B cell (primary cell): ENCODE measurements around the gene CAMK1D. TPM values are rescaled to one million over a fixed set of nuclear protein-coding genes. Genes with fewer than 3 reads are reported as not detected.

Source experiments
- ATAC-seq: fragments of 200-7000 bp; cut with Tn5 transposase; one replicate; pipeline ENCODE4 v1.10.0; 2021; ENCODE audit warnings: low read depth, mild to moderate bottlenecking, moderate number of reproducible peaks, moderate library complexity
- CTCF ChIA-PET: fragments of 350-600 bp; sonication (Branson Sonifier 250); formaldehyde crosslinking; loops from one replicate; lab custom pipeline; 2021; ENCODE audit warnings: antibody characterized with exemption, inconsistent platforms; lab: Charles Lee
- POLR2A ChIA-PET: fragments of 350-600 bp; sonication (Branson Sonifier 250); formaldehyde crosslinking; loops from one replicate; lab custom pipeline; 2021; ENCODE audit warnings: antibody characterized with exemption; lab: Charles Lee
- DNase-seq: peaks from one replicate; pipeline ENCODE4 v3.0.0; 2013
- H2AFZ ChIP-seq: 2 replicates; pipeline ENCODE4 v1.6.1; 2012; ENCODE audit warnings: mild to moderate bottlenecking, low read depth, low read length; ENCODE audit not compliant: insufficient read depth, poor library complexity, severe bottlenecking
- H3K27ac ChIP-seq, 2 donors: 1 replicate in 1 of 2; 2 replicates in 1 of 2; pipeline ENCODE4 v1.5.1; 2012 to 2013; ENCODE audit warnings: low read length in 2 of 2, mild to moderate bottlenecking in 2 of 2, moderate library complexity in 1 of 2
- H3K27me3 ChIP-seq, 4 experiments: fragments of 200-600 bp in 1 of 4; sonication (generic) in 1 of 4; replicated peaks in 1 of 4; 1 replicate in 2 of 4; 2 replicates in 2 of 4; pipeline versions ENCODE4 v1.6.1 to v1.7.0; 2013 to 2016; ENCODE audit warnings: low read length in 3 of 4, mild to moderate bottlenecking in 2 of 4, mixed read lengths in 1 of 4, moderate library complexity in 1 of 4; ENCODE audit not compliant: insufficient read depth in 4 of 4, control insufficient read depth in 3 of 4; ENCODE audit errors: control extremely low read depth in 1 of 4
- H3K36me3 ChIP-seq, 2 experiments: replicated peaks in 1 of 2; 1 replicate in 1 of 2; 2 replicates in 1 of 2; pipeline versions ENCODE4 v1.6.1 to v1.7.1; 2013; ENCODE audit warnings: low read length in 1 of 2; ENCODE audit not compliant: insufficient read depth in 2 of 2, control insufficient read depth in 1 of 2; ENCODE audit errors: control extremely low read depth in 1 of 2, extremely low read depth in 1 of 2
- H3K4me1 ChIP-seq, 2 donors: fragments of 200-600 bp in 1 of 2; sonication (generic) in 1 of 2; 1 replicate in 1 of 2; 2 replicates in 1 of 2; pipeline versions ENCODE4 v1.5.1 to v1.6.1; 2013 to 2017; ENCODE audit warnings: low read length in 2 of 2; ENCODE audit not compliant: control insufficient read depth in 2 of 2, insufficient read depth in 2 of 2
- H3K4me2 ChIP-seq: replicated peaks from 2 replicates; pipeline ENCODE3; 2012; ENCODE audit warnings: mild to moderate bottlenecking, low read depth, low read length; ENCODE audit not compliant: poor library complexity, severe bottlenecking
- H3K4me3 ChIP-seq, 5 experiments: fragments of 200-600 bp in 1 of 5; sonication (generic) in 1 of 5; 1 replicate in 3 of 5; 2 replicates in 2 of 5; pipeline versions ENCODE4 v1.5.1 to v1.7.0; 2011 to 2016; ENCODE audit warnings: low read length in 4 of 5, mild to moderate bottlenecking in 4 of 5, low read depth in 2 of 5, control low read depth in 1 of 5, moderate library complexity in 1 of 5; ENCODE audit not compliant: insufficient read depth in 1 of 5; ENCODE audit errors: control extremely low read depth in 1 of 5, extremely low read depth in 1 of 5
- H3K79me2 ChIP-seq: fragments of 200-600 bp; sonication (generic); one replicate; pipeline ENCODE4 v1.6.0; 2016; ENCODE audit warnings: low read length; ENCODE audit not compliant: control insufficient read depth, insufficient read depth
- H3K9ac ChIP-seq: fragments of 200-600 bp; sonication (generic); 2 replicates; pipeline ENCODE4 v1.6.1; 2017; ENCODE audit warnings: mild to moderate bottlenecking, low read length, moderate library complexity
- H3K9me3 ChIP-seq, 3 donors: one replicate each; pipeline versions ENCODE4 v1.6.1 to v1.7.1; 2013; ENCODE audit warnings: low read length in 2 of 3; ENCODE audit not compliant: control insufficient read depth in 2 of 3, insufficient read depth in 1 of 3; ENCODE audit errors: control extremely low read depth in 1 of 3
- H4K20me1 ChIP-seq: 2 replicates; pipeline ENCODE4 v1.6.0; 2012; ENCODE audit warnings: mild to moderate bottlenecking, low read length; ENCODE audit not compliant: insufficient read depth, control insufficient read depth, poor library complexity, severe bottlenecking
- H3K27ac Mint-ChIP-seq: one replicate; pipeline ENCODE4 v1.8.0; 2021; ENCODE audit warnings: mixed read lengths
- H3K27me3 Mint-ChIP-seq: one replicate; pipeline ENCODE4 v1.8.0; 2021; ENCODE audit warnings: mixed read lengths
- H3K4me1 Mint-ChIP-seq: one replicate; pipeline ENCODE4 v1.8.0; 2021; ENCODE audit warnings: mixed read lengths
- H3K4me3 Mint-ChIP-seq: one replicate; pipeline ENCODE4 v1.8.0; 2021; ENCODE audit warnings: mixed read lengths
- H3K9me3 Mint-ChIP-seq: one replicate; pipeline ENCODE4 v1.8.0; 2022; ENCODE audit warnings: mixed read lengths; ENCODE audit not compliant: insufficient read depth
- EZH2 ChIP-seq: IDR thresholded peaks from 2 replicates; pipeline ENCODE4 v1.6.1; 2012; ENCODE audit warnings: borderline replicate concordance, low read depth, mild to moderate bottlenecking, moderate library complexity, low read length; ENCODE audit not compliant: insufficient read depth, poor library complexity, severe bottlenecking
- WGBS: methylation state at CpG from one replicate; pipeline ENCODE4 v1.1.5; 2013; ENCODE audit warnings: missing lambda C conversion rate; ENCODE audit not compliant: insufficient coverage; 5-methylcytosine and 5-hydroxymethylcytosine counted together
- intact Hi-C: fragments of 100-400 bp; cut with micrococcal nuclease; formaldehyde crosslinking; loops from one replicate; pipeline ENCODE4 v1.10.0; 2022
- polyA plus RNA-seq: library from polyadenylated mRNA; depleted of rRNA; stranded (reverse); fragments of >200 nt; gene quantifications from 2 replicates; pipeline ENCODE4 v1.2.3, GENCODE V29; 2012
- total RNA-seq, 2 donors: library from RNA; stranded (reverse); fragments of 120-200 nt in 1 of 2; gene quantifications; 1 replicate in 1 of 2; 2 replicates in 1 of 2; pipeline versions ENCODE4 v1.2.3 to v1.2.4, GENCODE V29; 2013 to 2022
- TF ChIP-seq, protein P1 (sequence below): fragments of 200-600 bp; IDR thresholded peaks from one replicate; pipeline ENCODE4 v1.8.0; 2022; ENCODE audit warnings: antibody characterized with exemption, mild to moderate bottlenecking

Gene CAMK1D
- total and polyA plus RNA-seq, 2 donors (not counting 1 experiment from before 2014, with no cell fraction given): 34.1 to 69.7 TPM

DNA sequence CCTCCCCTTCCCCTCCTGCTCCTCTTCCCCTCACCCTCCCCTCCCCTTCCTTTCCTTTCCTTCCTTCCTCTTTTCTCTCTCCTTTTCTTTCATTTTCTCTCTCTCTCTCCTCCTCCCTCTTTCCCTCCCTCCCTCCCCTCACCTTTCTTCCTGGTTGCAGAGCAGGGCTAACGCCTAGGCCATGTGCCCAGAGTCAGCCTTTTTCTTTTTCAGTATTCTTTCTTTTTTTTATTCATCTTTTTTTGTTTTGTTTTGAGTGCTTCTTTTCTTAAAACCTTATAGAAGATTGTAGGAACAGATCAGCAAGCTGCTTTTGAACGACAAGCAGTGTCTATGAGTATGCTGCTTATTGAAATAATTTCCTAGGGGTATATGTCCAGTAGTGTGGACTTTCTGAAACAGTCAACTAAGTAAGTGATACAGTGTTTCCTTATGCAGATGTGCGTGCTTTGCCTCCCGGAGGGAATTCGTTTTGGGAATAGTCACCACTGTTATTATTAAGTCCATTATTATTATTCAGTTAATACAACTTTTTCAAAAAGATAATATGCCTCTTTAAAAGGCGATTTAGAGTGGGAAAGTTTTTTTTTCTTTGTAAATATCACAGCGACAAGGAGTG, 219.2 kb downstream of the CAMK1D start:
- POLR2A ChIA-PET: no interaction called here
- ATAC-seq: no peak
- no peak for TF ChIP-seq EZH2
- TF ChIP-seq, protein P1, sequence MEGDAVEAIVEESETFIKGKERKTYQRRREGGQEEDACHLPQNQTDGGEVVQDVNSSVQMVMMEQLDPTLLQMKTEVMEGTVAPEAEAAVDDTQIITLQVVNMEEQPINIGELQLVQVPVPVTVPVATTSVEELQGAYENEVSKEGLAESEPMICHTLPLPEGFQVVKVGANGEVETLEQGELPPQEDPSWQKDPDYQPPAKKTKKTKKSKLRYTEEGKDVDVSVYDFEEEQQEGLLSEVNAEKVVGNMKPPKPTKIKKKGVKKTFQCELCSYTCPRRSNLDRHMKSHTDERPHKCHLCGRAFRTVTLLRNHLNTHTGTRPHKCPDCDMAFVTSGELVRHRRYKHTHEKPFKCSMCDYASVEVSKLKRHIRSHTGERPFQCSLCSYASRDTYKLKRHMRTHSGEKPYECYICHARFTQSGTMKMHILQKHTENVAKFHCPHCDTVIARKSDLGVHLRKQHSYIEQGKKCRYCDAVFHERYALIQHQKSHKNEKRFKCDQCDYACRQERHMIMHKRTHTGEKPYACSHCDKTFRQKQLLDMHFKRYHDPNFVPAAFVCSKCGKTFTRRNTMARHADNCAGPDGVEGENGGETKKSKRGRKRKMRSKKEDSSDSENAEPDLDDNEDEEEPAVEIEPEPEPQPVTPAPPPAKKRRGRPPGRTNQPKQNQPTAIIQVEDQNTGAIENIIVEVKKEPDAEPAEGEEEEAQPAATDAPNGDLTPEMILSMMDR: no peak

DNA sequence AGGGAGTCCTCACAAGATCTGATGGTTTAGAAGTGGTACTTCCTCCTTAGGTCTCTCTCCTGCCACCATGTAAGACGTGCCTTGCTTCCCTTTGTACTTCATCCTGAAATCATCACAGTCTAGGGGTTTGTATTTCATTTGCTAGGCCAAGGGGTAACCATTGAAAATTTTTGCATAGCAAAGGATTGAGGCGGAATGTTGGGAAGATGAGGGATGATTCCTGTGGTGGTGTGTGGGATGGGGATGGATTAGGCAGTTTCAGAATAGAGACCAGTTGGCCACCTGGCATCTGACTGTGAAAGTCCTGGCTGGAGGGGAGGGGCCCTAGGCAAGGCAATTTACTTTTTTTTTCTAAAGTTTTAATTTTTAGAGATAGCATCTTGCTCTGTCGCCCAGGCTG, 222.9 kb downstream of the CAMK1D start:
- Histone ChIP-seq H2AFZ (no peak overlapping the region), H3K4me2 (no peak overlapping the region), H4K20me1 (peaks cover 44% of the 10 kb centered on the region), H3K4me1 (peaks cover 4 to 9% of the 10 kb centered on the region in 2 donors), H3K9me3 (peaks cover 0 to 27% (median 6%) of the 10 kb centered on the region in 3 donors), H3K27me3 (no peaks in the 10 kb centered on the region), H3K79me2 (peaks cover 73% of the 10 kb centered on the region), H3K36me3 (peaks cover 0 to 21% of the 10 kb centered on the region in 2 experiments), H3K27ac (no peak overlapping the region), H3K4me3 (no peak overlapping the region), H3K9ac (no peak overlapping the region)
- ChIA-PET POLR2A (no interaction called here), CTCF (no interaction called here)
- no peaks in the 10 kb centered on the region for H3K9me3 Mint-ChIP-seq
- ATAC-seq (no peak), DNase-seq (no peak)
- peak overlapping the region; percentile 46 for H3K27ac Mint-ChIP-seq
- peaks cover 22% of the 10 kb centered on the region for H3K4me1 Mint-ChIP-seq
- TF ChIP-seq, protein P1: no peak
- no peak for TF ChIP-seq EZH2
- no peak overlapping the region for H3K4me3 Mint-ChIP-seq
- 96% methylated on average over 2 of the region's 3 CpGs for WGBS
- H3K27me3 Mint-ChIP-seq: no peaks in the 10 kb centered on the region
- intact Hi-C loops: no loop called here

More for the DNA sequence above, 219.2 kb downstream of the CAMK1D start:
- Mint-ChIP-seq H3K9me3 (no peaks in the 10 kb centered on the region), H3K27me3 (no peaks in the 10 kb centered on the region), H3K4me1 (peaks cover 50% of the 10 kb centered on the region), H3K4me3 (no peak overlapping the region), H3K27ac (no peak overlapping the region)
- no peak overlapping the region for H3K4me3 ChIP-seq
- peaks cover 0 to 3% of the 10 kb centered on the region in 2 experiments for H3K36me3 ChIP-seq
- H3K4me1 ChIP-seq: peaks cover 7 to 15% of the 10 kb centered on the region in 2 donors
- H4K20me1 ChIP-seq: peaks cover 70% of the 10 kb centered on the region
- peaks cover 0 to 13% (median 0%) of the 10 kb centered on the region in 3 donors for H3K9me3 ChIP-seq
- H3K27me3 ChIP-seq: no peaks in the 10 kb centered on the region
- CTCF ChIA-PET: no interaction called here
- intact Hi-C loops: no loop called here
- peak overlapping the region; percentile 30 for H3K4me2 ChIP-seq
- WGBS: no CpG with 5 or more reads among the region's 7 CpGs
- peak overlapping the region in 1 of 2 donors; percentile 26 for H3K27ac ChIP-seq
- peaks cover 78% of the 10 kb centered on the region for H3K79me2 ChIP-seq
- H3K9ac ChIP-seq: no peak overlapping the region
- no peak overlapping the region for H2AFZ ChIP-seq
- DNase-seq: no peak
